IMR-90 (cell line): ENCODE measurements around the gene SRGAP2C.

Experiments used
- CHD1 ChIP-seq: IDR thresholded peaks from 2 replicates; pipeline ENCODE4 v1.6.1; 2012; ENCODE audit warnings: low read depth, low read length, improper control_type of control experiment
- POLR2A ChIP-seq: IDR thresholded peaks from 2 replicates; pipeline ENCODE4 v1.6.1; 2012; ENCODE audit warnings: mild to moderate bottlenecking, low read depth, low read length
- SMC3 ChIP-seq: fragments of 150-350 bp; IDR thresholded peaks from 2 replicates; pipeline ENCODE4 v1.6.1; 2016; ENCODE audit warnings: low read depth, mild to moderate bottlenecking, antibody characterized with exemption, low read length, moderate library complexity
- TF ChIP-seq, protein P1 (sequence below): conservative IDR thresholded peaks from 2 replicates; pipeline ENCODE4 v1.5.1; 2012; ENCODE audit warnings: mild to moderate bottlenecking, low read depth, low read length, improper control_type of control experiment

GRCh38 chr1:121417325-121417923 is 232.6 kb downstream of the SRGAP2C start:
- TF ChIP-seq, protein P1, sequence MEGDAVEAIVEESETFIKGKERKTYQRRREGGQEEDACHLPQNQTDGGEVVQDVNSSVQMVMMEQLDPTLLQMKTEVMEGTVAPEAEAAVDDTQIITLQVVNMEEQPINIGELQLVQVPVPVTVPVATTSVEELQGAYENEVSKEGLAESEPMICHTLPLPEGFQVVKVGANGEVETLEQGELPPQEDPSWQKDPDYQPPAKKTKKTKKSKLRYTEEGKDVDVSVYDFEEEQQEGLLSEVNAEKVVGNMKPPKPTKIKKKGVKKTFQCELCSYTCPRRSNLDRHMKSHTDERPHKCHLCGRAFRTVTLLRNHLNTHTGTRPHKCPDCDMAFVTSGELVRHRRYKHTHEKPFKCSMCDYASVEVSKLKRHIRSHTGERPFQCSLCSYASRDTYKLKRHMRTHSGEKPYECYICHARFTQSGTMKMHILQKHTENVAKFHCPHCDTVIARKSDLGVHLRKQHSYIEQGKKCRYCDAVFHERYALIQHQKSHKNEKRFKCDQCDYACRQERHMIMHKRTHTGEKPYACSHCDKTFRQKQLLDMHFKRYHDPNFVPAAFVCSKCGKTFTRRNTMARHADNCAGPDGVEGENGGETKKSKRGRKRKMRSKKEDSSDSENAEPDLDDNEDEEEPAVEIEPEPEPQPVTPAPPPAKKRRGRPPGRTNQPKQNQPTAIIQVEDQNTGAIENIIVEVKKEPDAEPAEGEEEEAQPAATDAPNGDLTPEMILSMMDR, result no peak
- TF ChIP-seq CHD1, result no peak
- no peak for TF ChIP-seq POLR2A
- TF ChIP-seq SMC3, result no peak
